Limb (tissue), 2 donors: ENCODE results near the gene PIEZO2.
"Not testable (repeated sequence)": the region's sequence is repeated elsewhere in the genome, so short reads cannot be mapped to it uniquely, and the experiment has no call there.

Experiments used
- DNase-seq, 2 donors: peaks; one replicate each; pipeline ENCODE4 v3.0.0-alpha.2; 2016; ENCODE audit errors: extremely low spot score in 2 of 2

Gene PIEZO2

DNA sequence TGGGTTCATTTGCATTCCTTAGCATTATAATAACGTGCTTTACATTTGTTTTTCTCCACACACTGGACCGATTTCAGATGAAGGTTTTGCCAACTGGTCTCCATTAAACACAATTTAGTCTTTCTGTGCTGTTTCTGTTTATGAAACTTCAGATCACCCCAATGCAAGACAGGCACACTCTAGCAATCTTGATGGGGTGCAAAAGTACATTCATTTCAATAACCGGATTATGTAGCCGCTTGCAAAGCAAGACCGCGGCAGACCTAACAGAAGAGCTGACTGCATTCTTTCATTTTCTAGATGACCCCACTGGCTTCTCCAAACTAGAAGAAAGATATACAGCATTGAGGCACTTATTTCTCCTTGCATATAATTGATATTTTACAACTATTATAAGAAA, 301.5 kb downstream of the PIEZO2 start:
- DNase-seq = no peak

DNA sequence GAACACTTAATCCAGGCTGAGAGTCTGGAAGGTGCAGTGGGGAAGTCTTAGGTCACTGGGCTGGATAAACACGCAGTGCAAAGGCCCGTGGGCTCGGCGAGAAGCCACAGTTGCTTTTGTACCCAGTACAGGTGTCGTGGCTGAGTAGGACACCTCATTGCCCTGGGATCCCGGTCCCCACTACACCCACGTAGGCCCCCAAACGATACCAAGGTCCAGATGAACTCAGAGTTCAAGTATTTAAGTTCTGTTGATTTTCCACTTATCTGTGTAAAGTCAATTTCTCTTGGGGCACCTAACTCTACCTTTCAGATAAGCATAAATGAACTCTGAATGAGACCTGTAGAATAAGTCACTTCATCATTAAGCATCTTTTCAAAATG, 302.0 kb downstream of the PIEZO2 start:
- no peak for DNase-seq

DNA sequence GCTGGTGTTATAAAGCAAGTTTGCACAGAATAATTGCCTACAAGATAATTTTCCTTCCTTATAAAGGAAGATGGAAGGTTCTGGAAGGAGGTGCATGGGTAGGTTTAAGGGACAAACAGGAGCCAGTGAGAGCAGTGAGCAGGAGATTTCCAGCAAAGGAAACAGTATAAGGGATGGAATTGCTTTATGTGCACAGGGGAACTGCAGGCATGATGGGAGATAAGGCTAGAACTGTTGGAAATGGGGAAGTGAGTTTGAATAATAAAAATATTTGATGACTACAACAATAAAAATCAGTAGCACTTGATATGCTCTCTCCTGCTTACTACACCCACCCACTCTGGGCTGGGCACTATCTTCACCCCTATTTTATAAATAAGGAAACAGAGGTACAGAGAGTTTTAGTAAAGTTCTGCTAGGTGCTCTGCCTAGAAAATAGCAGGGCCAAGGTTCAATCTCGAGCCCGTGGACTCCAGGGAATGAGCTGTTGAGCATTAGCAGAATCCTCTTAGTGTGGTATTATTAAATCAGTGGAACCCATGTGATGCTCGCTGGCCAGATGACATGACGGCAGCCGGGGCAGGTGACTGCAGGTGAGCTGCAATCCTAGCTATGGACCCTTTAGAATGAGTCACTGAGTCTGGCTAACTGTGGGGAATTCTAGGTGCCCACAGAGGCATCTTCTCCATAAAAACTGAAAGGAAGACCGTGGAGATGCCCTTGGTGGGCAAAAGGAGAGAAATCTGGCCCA, 302.5 kb downstream of the PIEZO2 start:
- no peak for DNase-seq

DNA sequence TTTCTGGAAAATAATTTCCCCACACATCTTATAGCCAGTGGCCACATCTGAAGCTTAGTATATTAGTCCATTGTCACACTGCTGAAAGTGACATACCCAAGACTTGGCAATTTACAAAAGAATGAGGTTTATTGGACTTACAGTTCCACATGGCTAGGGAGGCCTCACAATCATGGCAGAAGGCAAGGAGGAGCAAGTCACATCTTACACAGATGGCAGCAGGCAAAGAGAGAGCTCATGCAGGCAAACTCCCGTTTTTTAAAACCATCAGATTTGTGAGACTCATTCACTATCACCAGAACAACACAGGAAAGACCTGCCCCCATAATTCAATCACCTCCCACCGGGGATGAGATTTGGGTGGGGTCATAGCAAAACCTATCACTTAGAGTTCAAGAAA, 303.3 kb downstream of the PIEZO2 start:
- not testable (repeated sequence) for DNase-seq

DNA sequence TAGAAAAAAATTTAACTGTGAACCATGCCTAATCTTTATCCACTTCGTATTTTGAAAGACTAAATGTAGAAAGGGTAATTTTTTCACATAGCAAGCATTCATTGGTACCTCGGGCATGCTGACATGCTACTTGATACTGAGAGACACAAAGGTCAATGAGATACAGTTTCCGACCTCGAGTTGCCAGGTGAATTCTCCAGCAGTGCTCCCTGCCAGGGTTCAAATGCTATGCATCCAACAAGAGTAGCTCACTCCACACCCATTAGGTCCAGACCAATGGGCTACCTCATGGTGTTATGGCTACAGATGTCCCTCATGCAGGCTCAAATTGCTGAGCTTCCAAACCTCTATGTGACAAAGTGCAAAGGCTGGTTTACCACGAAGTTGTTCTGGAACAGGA, 305.8 kb downstream of the PIEZO2 start:
- DNase-seq = no peak

DNA sequence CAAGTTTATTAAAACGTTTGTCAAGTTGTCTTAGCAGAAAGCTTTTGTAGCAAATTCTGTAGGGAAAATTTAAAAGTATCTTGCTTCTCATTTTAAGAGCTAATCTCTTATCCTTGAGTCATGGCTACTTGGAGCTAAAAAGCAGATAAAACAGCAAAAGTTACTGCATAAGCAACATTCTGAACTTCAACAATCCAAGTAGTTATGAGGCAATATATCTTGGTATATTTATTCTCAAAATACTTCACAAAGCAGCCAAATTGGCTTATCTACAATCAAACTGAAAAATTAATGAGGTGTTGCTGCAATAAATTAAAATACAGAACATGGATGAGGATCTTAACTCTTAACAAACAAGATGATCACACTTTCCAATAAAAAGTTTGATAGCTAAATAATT, 306.5 kb downstream of the PIEZO2 start:
- no peak for DNase-seq

DNA sequence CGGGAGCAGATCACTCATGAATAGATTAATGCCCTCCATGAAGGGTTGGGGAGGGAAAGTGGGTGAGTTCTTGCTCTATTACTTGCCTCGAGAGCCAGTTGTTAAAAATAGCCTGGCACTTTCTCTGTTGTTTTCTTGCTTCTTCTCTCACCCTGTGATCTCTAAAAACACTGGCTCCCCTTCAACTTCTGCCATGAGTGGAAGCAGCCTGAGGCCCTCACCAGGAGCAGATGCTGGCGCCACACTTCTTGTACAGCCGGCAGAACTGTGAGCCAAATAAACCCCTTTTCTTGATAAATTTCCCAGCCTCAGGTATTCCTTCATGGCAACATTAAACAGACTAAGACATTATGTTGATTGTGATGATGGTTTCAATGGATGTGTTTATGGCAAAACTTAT, 307.0 kb downstream of the PIEZO2 start:
- DNase-seq = no peak

DNA sequence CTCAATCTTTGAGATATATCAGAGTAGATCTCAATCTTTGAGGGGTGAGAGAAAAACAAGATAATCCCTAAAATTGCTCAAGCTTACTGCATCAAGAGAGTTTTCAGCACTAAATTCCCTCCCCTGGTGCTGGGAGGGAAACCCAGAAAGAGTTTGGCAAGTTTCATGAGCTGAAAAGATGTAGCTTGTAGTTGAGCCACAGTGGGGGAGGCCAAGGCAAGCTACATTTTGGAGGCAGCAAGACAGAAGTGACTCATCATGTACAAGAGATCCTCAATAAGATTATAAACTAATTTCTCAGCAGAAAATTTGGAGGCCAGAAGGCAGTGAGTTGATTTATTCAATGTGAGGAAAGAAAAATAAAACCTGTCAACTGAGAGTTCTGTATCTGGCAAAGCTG, 308.2 kb downstream of the PIEZO2 start:
- DNase-seq = no peak

DNA sequence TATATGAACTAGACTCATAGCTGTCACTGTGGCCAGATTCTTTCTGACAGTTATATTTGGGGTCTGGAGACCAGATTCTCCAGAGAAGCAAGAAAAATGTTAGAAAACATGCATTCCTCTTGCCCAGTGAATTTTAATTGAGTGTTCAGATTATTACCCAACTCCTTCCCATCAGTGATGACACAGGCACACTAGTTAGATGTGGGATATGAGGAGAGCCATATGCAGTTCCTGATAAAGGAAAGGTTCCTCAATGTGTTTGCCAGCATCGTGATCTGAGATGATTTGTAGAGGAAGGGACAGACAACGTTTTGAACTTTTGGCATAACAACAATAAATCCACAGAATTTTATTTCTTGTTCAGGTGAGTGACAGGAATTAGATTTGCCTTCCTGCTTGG, 308.6 kb downstream of the PIEZO2 start:
- no peak for DNase-seq

DNA sequence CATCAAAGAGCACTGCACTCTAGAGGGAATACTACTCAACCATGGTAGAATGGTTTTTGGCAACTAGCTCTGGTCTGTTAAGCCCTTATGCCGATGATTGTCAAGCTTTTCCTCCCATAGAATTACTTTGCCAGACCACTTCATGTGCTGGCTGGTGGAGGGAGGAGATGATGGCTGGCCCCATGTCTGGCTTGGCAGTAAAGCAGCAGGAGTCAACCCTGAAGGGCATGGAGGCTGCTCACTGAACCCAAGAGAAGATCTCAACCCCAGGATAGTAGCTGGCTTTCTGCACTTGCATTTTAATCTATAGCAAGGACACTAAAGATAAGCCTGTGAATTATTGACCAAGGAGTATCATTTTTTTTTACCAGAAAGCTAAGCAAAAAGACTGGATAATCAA, 309.9 kb downstream of the PIEZO2 start:
- DNase-seq = no peak

DNA sequence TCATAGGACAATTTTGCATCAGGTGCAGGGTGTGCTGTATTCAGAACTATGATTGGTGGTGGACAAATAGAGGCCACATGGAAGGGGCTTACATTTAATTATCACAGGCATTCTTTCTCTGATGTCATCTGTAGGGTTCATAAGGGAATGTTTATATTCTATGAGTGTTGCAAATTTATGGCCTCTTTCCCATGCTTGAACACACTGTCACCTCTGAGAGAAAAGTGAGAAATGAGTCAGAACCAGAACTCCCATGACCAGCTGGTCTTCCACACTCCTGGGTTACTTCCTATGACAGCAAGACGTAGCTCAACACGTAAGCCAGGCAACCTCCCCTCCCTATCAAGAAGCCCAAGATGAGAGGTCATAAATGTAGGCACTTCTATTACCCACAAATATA, 310.8 kb downstream of the PIEZO2 start:
- DNase-seq = no peak

DNA sequence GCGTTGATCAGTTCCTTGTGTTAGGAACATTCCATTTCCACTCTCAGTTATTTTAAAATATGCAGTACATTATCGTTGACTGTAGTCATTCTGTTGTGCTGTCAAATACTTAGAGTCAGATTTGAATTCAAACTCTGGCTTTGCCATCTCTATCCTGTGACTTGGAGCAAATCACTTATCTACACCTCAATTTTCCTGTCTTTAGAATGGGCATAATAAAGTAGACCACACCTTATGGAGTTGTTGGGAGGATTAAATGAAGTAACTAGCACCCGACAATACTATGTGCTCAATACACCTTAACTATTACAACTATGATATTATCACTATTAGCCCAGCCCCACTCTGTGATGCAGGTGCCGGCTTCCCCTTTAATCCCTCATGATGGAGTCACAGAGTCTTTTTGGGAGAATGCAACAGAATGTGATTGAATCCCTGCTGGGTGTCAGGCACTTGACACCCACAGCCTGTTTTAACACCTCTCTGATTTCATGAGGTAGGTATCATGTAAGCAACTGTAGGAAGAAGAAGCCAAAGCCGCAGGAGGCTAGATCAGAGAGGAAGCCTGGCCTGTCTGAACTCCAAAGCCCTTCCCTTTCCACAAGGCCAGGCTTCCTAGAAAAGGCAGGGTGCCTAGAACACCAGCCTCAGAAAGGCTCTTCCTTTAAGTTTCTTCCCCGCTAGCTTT, 315.1 kb downstream of the PIEZO2 start:
- no peak for DNase-seq

DNA sequence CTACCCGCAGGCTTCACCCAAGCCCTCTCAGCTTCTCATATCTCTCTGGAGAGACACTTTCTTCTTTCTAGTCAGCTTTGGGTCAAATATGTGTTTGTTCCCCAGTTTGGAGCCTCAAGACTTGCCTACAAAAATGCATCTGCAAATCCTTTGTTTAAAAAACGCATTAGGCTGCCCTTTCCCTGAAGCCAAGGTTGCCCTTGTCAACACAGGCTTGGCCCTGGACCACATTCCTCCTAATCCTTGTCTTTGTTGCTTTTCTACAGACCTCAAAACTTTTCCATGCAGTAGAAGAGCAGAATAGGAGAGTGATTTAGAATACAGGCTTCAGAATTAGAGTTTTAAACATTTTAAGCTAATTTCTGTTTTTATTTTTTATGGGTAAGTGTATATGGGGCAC, 315.7 kb downstream of the PIEZO2 start:
- no peak for DNase-seq

DNA sequence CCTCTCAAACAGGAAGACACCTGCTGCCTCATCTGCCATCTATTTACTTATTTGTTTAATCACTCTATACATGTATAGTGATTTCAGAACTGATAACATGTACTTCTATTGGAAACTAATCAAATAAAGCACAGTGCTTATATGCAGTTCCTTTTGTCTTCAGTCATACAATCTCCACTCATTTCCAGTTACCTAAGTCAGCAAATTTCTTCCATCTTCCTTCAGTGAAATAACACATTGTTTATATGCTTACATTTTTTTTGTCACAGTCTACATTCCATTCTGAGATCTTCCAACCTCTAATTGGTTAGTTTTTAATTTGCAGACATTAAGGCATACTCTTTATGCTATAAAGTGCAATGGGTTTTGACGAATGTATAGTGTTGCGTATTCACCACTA, 323.0 kb downstream of the PIEZO2 start:
- no peak for DNase-seq

DNA sequence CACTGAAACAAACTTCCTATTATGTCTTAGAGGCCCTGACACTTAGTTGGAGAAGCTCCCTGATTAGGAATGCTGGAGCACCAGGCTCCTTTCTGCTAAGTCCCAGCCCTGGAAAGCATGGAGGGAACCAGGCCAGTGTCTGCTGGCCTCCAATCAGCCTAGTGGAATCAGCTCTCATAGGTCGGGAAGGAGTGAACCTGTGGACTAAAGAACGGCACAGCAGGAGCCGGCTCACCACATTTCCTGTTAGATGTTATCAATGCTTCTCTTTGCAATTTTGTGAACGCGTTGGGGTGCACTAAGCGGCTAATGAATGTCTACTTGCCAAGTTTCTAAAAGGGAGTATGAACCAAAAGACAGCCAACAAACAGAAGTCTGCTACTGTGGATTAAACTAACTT, 326.9 kb downstream of the PIEZO2 start:
- DNase-seq = no peak

DNA sequence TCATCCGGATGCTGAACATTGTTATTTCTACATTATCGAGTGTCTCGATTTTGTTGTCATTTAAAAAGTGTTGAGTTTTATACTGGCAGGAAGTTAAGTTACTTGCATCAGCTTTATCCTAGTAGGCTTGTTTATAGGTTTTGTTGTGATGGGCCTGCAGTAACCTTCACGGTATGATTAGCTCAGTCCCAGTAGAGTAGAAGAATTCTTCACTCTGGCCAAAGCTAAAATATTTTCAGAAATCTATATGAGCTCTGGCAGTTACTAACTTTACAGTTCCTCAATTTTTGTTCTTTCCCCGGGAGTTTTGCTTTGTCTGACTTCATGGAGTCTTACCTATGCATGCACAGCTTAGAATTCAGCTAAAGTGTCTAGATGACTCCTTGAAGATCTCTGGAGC, 328.7 kb downstream of the PIEZO2 start:
- DNase-seq = no peak

DNA sequence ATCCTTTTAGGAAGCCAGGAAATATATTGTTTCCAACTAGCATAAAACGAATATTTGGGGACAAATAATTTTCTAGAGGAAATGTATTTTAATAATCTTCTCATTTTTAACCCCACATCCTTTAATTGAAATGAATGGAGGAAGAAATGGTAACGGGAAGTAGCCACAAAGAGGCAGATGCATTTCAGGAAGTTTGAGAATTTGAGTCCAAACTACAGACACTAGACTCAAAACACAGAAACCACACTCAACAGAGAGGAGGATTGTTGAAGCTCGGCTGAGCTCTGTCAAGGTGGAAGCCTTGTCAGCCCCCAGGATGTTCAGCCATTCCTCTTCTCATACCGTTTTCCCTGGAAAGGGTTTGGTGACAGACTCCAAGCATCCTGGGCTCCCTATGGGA, 335.0 kb downstream of the PIEZO2 start:
- DNase-seq = no peak

DNA sequence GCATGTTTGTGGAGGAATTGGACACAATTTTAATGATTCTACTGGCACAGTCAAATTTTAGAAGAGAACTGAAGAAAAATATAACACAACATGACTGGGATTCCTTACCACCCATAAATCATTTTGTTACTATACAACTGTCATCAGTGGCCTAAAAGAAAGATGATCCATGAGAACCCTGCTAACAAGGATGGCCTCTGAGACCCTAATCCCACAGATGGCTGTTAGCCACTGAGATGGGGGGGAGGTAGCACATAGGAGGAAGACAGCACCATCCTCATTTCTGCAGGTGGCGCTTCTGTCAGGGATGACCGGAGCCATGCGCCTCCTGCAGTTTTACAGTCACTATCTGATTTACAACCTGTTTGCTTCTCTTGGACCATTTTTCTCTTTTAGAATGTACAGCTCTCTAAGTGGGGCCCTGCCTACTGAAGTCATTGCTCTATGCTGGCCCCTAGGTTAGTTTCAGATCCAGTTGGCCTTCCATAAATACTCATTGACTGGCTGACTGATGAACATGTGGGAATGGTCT, 343.7 kb downstream of the PIEZO2 start:
- no peak for DNase-seq

DNA sequence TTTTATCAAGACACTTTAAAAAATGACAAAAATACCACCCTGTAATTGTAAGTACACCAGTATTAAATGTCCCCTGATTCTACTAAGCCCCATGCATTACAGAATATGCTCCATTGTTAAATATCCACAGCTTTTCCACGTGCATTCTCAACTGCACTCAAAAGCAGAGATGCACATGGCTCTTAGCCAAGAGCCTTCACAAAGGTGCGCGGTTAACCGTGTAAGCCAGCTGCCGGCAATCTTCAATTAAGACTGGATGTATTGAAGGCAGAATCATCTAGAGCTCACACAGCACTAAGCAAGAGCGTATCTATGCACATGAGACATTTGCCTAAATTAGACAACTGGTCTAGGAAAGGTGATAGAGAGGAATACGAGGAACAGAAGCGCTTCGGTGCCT, 345.2 kb downstream of the PIEZO2 start:
- no peak for DNase-seq

DNA sequence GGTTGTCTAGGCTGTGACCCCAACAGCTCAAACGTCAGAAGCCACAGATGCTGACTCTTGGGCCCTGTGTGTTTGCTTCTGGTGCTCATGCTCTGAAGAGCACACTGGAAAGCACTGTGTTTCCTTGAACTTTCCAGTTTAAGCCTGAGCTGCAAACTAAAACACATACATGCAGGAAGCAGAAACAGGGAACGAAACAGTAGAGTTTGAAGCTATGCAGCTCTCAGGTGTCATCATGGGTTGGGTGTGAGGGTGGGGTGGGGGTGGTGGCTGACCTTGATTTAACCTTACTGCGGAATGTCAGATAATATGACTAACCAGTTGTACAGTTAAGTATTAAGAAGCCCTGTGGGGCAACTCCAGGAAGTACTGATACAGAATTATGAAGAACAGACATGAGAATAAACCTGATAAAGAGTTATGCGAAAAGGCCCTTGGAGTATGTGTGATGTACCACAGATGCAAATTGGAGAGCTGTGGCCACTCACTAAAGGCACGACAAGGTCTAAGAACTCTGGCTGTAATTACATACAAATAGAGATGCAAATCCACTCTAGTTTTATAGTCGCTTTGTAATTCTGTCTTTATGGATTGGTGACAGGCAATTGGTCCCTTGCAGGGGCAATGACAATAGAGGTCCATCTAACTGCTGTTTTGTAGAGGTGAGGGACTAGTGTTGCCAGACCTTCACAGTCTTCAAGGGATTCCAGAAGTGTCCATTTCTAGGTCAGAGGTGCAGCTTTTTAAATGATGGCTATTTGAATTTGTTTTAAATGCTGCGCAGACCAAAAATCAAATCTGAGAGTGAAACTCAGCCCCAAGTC, 350.4 kb downstream of the PIEZO2 start:
- DNase-seq = no peak

DNA sequence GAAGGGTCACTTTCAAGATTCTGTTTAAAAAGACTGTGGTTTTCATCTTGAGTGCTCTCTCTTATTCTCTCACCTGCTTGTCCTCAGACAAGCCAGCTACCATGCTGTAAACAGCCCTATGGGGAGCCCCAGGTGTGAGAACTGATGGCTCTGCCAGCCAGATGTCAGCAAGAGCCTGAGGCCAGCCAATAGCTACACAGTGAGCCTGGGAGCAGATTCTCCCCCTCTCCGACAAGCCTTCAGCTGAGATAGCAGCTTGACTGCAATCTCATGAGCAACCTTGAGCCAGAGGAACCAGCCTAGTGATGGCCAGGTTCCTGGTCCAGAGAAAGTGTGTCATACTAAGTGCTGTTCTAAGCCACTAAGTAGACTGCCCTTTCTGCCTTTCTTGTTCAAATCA, 351.5 kb downstream of the PIEZO2 start:
- DNase-seq = no peak

DNA sequence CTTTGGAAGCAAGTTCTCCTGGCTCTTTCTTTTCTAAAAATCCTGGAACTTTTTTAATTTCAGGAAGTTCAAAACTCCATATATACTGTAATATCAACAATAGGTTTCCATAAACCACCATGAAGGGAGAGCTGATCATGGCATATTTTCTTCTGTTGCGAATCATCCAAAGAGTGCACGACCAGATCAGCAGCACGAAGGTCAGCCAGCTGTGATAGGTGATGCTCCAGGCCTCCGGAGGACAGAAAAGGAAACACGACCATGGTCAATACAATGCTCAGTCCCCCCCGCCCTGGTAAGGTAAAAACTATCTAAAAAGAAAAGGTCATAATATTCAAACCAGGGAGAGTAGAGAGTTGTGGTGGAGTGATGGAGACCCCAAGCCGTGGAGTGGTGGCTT, 354.6 kb downstream of the PIEZO2 start:
- no peak for DNase-seq
